ENCODE results near the gene CAPN15.

DNA sequence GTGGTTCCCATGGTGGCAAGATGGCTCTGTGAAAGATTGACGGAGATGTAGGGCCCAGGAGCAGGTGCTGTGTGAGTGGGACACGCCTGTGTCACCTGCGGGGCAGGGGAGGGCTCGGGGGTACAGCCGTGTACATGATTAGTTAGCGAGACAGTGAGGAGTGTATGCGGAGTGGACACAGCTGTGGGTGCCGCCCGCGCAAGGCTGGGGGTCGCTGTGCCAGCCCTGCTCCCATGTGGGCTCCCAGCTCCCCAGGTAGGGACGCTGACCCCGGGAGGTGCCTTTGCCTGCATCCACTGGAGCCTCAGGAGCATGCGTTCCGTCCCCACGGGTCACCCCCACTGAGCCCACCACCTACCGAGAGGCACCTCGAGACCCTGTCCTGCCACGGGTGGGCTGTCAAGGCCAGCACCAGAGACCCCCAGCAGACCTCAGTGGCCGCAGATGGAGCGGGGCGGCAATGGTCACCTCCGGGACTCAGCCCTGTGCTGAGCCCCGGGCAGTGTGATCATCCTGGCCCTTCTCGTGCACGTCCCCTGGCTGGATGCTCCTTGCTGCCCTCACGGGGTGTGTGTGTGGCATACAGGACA is 7.4 kb downstream of the CAPN15 start:
- TF ChIP-seq, protein P1, sequence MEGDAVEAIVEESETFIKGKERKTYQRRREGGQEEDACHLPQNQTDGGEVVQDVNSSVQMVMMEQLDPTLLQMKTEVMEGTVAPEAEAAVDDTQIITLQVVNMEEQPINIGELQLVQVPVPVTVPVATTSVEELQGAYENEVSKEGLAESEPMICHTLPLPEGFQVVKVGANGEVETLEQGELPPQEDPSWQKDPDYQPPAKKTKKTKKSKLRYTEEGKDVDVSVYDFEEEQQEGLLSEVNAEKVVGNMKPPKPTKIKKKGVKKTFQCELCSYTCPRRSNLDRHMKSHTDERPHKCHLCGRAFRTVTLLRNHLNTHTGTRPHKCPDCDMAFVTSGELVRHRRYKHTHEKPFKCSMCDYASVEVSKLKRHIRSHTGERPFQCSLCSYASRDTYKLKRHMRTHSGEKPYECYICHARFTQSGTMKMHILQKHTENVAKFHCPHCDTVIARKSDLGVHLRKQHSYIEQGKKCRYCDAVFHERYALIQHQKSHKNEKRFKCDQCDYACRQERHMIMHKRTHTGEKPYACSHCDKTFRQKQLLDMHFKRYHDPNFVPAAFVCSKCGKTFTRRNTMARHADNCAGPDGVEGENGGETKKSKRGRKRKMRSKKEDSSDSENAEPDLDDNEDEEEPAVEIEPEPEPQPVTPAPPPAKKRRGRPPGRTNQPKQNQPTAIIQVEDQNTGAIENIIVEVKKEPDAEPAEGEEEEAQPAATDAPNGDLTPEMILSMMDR (IDR thresholded peaks at IDR 0.05): no peak
- no peak for TF ChIP-seq POLR2A (IDR thresholded peaks at IDR 0.05)

Data from testis (tissue), 2 donors.